Smooth muscle cell (in vitro differentiated cells): Measurements from ENCODE around the gene KITLG. TPM values are rescaled to one million over a fixed set of nuclear protein-coding genes. Genes with fewer than 3 reads are reported as not detected.

Source experiments
- DNase-seq: peaks from one replicate; lab custom pipeline; 2025; ENCODE audit not compliant: unreplicated experiment; lab: John Stamatoyannopoulos, UW
- H2AFZ ChIP-seq: fragments of 200-600 bp; sonication (generic); 2 replicates; pipeline ENCODE4 v1.6.0; 2016; ENCODE audit warnings: antibody characterized with exemption, low read depth, mild to moderate bottlenecking
- H3F3A ChIP-seq: fragments of 200-600 bp; sonication (generic); 2 replicates; pipeline ENCODE4 v1.6.0; 2017; ENCODE audit warnings: antibody characterized with exemption, low read depth
- H3K27ac ChIP-seq: fragments of 200-600 bp; sonication (generic); 2 replicates; pipeline ENCODE4 v1.5.1; 2016; ENCODE audit warnings: low read depth, mild to moderate bottlenecking
- H3K27me3 ChIP-seq: fragments of 200-600 bp; sonication (generic); 2 replicates; pipeline ENCODE4 v1.6.1; 2016; ENCODE audit warnings: low read depth, mild to moderate bottlenecking
- H3K36me3 ChIP-seq: fragments of 200-600 bp; sonication (generic); 2 replicates; pipeline ENCODE4 v1.5.1; 2016; ENCODE audit warnings: low read depth
- H3K4me1 ChIP-seq: fragments of 200-600 bp; sonication (generic); 2 replicates; pipeline ENCODE4 v1.5.1; 2016; ENCODE audit warnings: low read depth
- H3K4me2 ChIP-seq: fragments of 200-600 bp; sonication (generic); 2 replicates; pipeline ENCODE4 v1.6.0; 2016; ENCODE audit warnings: mild to moderate bottlenecking
- H3K4me3 ChIP-seq: fragments of 200-600 bp; sonication (generic); 2 replicates; pipeline ENCODE4 v1.5.1; 2016; ENCODE audit warnings: mild to moderate bottlenecking
- H3K79me2 ChIP-seq: fragments of 200-600 bp; sonication (generic); 2 replicates; pipeline ENCODE4 v1.6.0; 2016; ENCODE audit warnings: low read depth, mild to moderate bottlenecking
- H3K9ac ChIP-seq: fragments of 200-600 bp; sonication (generic); 2 replicates; pipeline ENCODE4 v1.6.0; 2016; ENCODE audit warnings: low read depth
- H3K9me3 ChIP-seq: fragments of 200-600 bp; sonication (generic); replicated peaks from 2 replicates; pipeline ENCODE4 v1.5.1; 2016; ENCODE audit warnings: low read depth
- H4K20me1 ChIP-seq: fragments of 200-600 bp; sonication (generic); 2 replicates; pipeline ENCODE4 v1.6.0; 2016; ENCODE audit warnings: low read depth
- CTCF ChIP-seq: fragments of 200-600 bp; sonication (generic); IDR thresholded peaks from 2 replicates; pipeline ENCODE4 v1.5.1; 2017; ENCODE audit warnings: borderline replicate concordance, mild to moderate bottlenecking, antibody characterized with exemption; ENCODE audit not compliant: insufficient read depth, poor library complexity, severe bottlenecking
- WGBS: methylation state at CpG from one replicate; pipeline ENCODE4 v1.1.7; 2016; ENCODE audit warnings: low lambda C conversion rate; 5-methylcytosine and 5-hydroxymethylcytosine counted together
- polyA plus RNA-seq: library from polyadenylated mRNA; unstranded; fragments of >200 nt; fragmentation: Nextera tagmentation; extraction: Ambion mirVana; gene quantifications from 2 replicates; pipeline ENCODE4 v1.2.1, GENCODE V29; 2016
- total RNA-seq: library from RNA; depleted of rRNA; stranded (reverse); fragments of >200 nt; gene quantifications from 2 replicates; pipeline ENCODE4 v1.2.3, GENCODE V29; 2014

KITLG gene
- total and polyA plus RNA-seq, 2 experiments from 2014 or later = 2.1 to 8.0 TPM

- Histone ChIP-seq H3K27ac (no peak overlapping the region), H3K36me3 (no peaks in the 10 kb centered on the region), H3K4me3 (no peak overlapping the region), H3K27me3 (no peaks in the 10 kb centered on the region), H3F3A (no peaks in the 10 kb centered on the region), H3K79me2 (no peaks in the 10 kb centered on the region), H3K4me1 (no peaks in the 10 kb centered on the region), H3K9me3 (no peaks in the 10 kb centered on the region), H3K9ac (no peak overlapping the region), H4K20me1 (no peaks in the 10 kb centered on the region), H2AFZ (no peak overlapping the region), H3K4me2 (no peak overlapping the region)
- no peak for DNase-seq
- no peak for TF ChIP-seq CTCF
- WGBS = 71% methylated on average over 2 of the region's 2 CpGs
Measured at GRCh38 chr12:88520436-88520820, 59.8 kb downstream of the KITLG start.

- H3K4me2 ChIP-seq = no peak overlapping the region
- no peak for DNase-seq
- H3K4me1 ChIP-seq = no peaks in the 10 kb centered on the region
- WGBS = 18% methylated on average over 3 of the region's 3 CpGs
- no peaks in the 10 kb centered on the region for H3K36me3 ChIP-seq
- H3F3A ChIP-seq = no peaks in the 10 kb centered on the region
- TF ChIP-seq CTCF = no peak
- no peak overlapping the region for H3K9ac ChIP-seq
- H3K27ac ChIP-seq = no peak overlapping the region
- H2AFZ ChIP-seq = no peak overlapping the region
- no peaks in the 10 kb centered on the region for H3K27me3 ChIP-seq
- no peak overlapping the region for H3K4me3 ChIP-seq
- no peaks in the 10 kb centered on the region for H4K20me1 ChIP-seq
- no peaks in the 10 kb centered on the region for H3K79me2 ChIP-seq
- H3K9me3 ChIP-seq = no peaks in the 10 kb centered on the region
Measured at GRCh38 chr12:88519802-88520435, 60.4 kb downstream of the KITLG start.

GRCh38 chr12:88518863-88519403, 61.3 kb downstream of the KITLG start:
- H2AFZ ChIP-seq = no peak overlapping the region
- no peaks in the 10 kb centered on the region for H3K36me3 ChIP-seq
- 91% methylated on average over 5 of the region's 5 CpGs for WGBS
- no peak overlapping the region for H3K9ac ChIP-seq
- TF ChIP-seq CTCF = no peak
- H3K79me2 ChIP-seq = no peaks in the 10 kb centered on the region
- no peak for DNase-seq
- H3K4me2 ChIP-seq = no peak overlapping the region
- H3K4me3 ChIP-seq = no peak overlapping the region
- H4K20me1 ChIP-seq = no peaks in the 10 kb centered on the region
- H3K27ac ChIP-seq = no peak overlapping the region
- H3F3A ChIP-seq = no peaks in the 10 kb centered on the region
- no peaks in the 10 kb centered on the region for H3K9me3 ChIP-seq
- no peaks in the 10 kb centered on the region for H3K4me1 ChIP-seq
- H3K27me3 ChIP-seq = no peaks in the 10 kb centered on the region

- Histone ChIP-seq H3K9me3 (no peaks in the 10 kb centered on the region), H3K79me2 (no peaks in the 10 kb centered on the region), H3F3A (no peaks in the 10 kb centered on the region), H3K4me1 (no peaks in the 10 kb centered on the region), H2AFZ (no peak overlapping the region), H4K20me1 (no peaks in the 10 kb centered on the region), H3K36me3 (no peaks in the 10 kb centered on the region), H3K27me3 (no peaks in the 10 kb centered on the region), H3K4me3 (no peak overlapping the region), H3K27ac (no peak overlapping the region), H3K4me2 (no peak overlapping the region), H3K9ac (no peak overlapping the region)
- no peak for DNase-seq
- TF ChIP-seq CTCF = no peak
Measured at GRCh38 chr12:88516811-88517210, 63.5 kb downstream of the KITLG start.
